Liver (tissue), 9 donors: ENCODE results near the gene PTPRN2. TPM values are rescaled to one million over a fixed set of nuclear protein-coding genes. Genes with fewer than 3 reads are reported as not detected.

Experiments used
- DNase-seq: peaks from one replicate; pipeline ENCODE4 v3.0.0-alpha.2; 2017; ENCODE audit warnings: low spot score
- H3K27ac ChIP-seq, 2 donors: one replicate each; pipeline ENCODE4 v1.7.0; 2013; ENCODE audit warnings: inconsistent platforms in 2 of 2, low read length in 2 of 2, control low read depth in 1 of 2, low read depth in 1 of 2, mild to moderate bottlenecking in 1 of 2
- H3K27me3 ChIP-seq, 4 donors: one replicate each; pipeline versions ENCODE4 v1.6.1 to v1.7.0; 2013; ENCODE audit warnings: low read length in 3 of 4, inconsistent platforms in 1 of 4, mild to moderate bottlenecking in 1 of 4, moderate library complexity in 1 of 4; ENCODE audit not compliant: control insufficient read depth in 4 of 4, insufficient read depth in 4 of 4
- H3K36me3 ChIP-seq, 4 donors: one replicate each; pipeline versions ENCODE4 v1.6.1 to v1.7.0; 2013; ENCODE audit warnings: low read length in 3 of 4, mild to moderate bottlenecking in 3 of 4, low read depth in 1 of 4, moderate library complexity in 1 of 4; ENCODE audit not compliant: control insufficient read depth in 4 of 4, insufficient read depth in 3 of 4
- H3K4me1 ChIP-seq, 4 donors: one replicate each; pipeline versions ENCODE4 v1.6.1 to v1.7.0; 2013; ENCODE audit warnings: low read length in 3 of 4, mild to moderate bottlenecking in 3 of 4, moderate library complexity in 1 of 4; ENCODE audit not compliant: control insufficient read depth in 4 of 4, insufficient read depth in 4 of 4
- H3K4me3 ChIP-seq, 3 donors: one replicate each; pipeline versions ENCODE4 v1.6.1 to v1.7.0; 2013; ENCODE audit warnings: low read length in 3 of 3, control low read depth in 1 of 3, low read depth in 1 of 3, mild to moderate bottlenecking in 1 of 3
- H3K9ac ChIP-seq, 2 donors: one replicate each; pipeline ENCODE4 v1.7.0; 2013; ENCODE audit warnings: low read length in 2 of 2, mild to moderate bottlenecking in 2 of 2, moderate library complexity in 2 of 2, control low read depth in 1 of 2, low read depth in 1 of 2
- H3K9me3 ChIP-seq, 4 donors: one replicate each; pipeline versions ENCODE4 v1.6.1 to v1.7.0; 2013; ENCODE audit warnings: low read length in 3 of 4; ENCODE audit not compliant: control insufficient read depth in 4 of 4
- EGR1 ChIP-seq, 2 donors: IDR thresholded peaks; 2 replicates each; pipeline ENCODE4 v1.6.1; 2016 to 2018; ENCODE audit warnings: antibody characterized with exemption in 2 of 2, low read depth in 2 of 2
- FOXA1 ChIP-seq: IDR thresholded peaks from 2 replicates; pipeline ENCODE4 v1.6.1; 2016; ENCODE audit warnings: antibody characterized with exemption
- FOXA2 ChIP-seq: IDR thresholded peaks from 2 replicates; pipeline ENCODE4 v1.6.1; 2016; ENCODE audit warnings: antibody characterized with exemption
- GABPA ChIP-seq, 2 donors: IDR thresholded peaks in 1 of 2; conservative IDR thresholded peaks in 1 of 2; 2 replicates each; pipeline ENCODE4 v1.6.1; 2016; ENCODE audit warnings: antibody characterized with exemption in 2 of 2, mild to moderate bottlenecking in 1 of 2, moderate library complexity in 1 of 2
- HNF4A ChIP-seq, 2 donors: conservative IDR thresholded peaks; 2 replicates each; pipeline ENCODE4 v1.6.1; 2016; ENCODE audit warnings: antibody characterized with exemption in 2 of 2, mild to moderate bottlenecking in 2 of 2
- HNF4G ChIP-seq: IDR thresholded peaks from 2 replicates; pipeline ENCODE4 v1.6.1; 2016; ENCODE audit warnings: antibody characterized with exemption
- JUND ChIP-seq, 2 donors: IDR thresholded peaks; 2 replicates each; pipeline ENCODE4 v1.6.1; 2016; ENCODE audit warnings: antibody characterized with exemption in 2 of 2
- NR2F2 ChIP-seq: IDR thresholded peaks from 2 replicates; pipeline ENCODE4 v1.6.1; 2016; ENCODE audit warnings: antibody characterized with exemption
- RAD21 ChIP-seq, 2 donors: IDR thresholded peaks; 2 replicates each; pipeline ENCODE4 v1.6.1; 2016; ENCODE audit warnings: antibody characterized with exemption in 2 of 2, mild to moderate bottlenecking in 2 of 2
- RXRA ChIP-seq, 2 donors: IDR thresholded peaks; 2 replicates each; pipeline ENCODE4 v1.6.1; 2017 to 2018; ENCODE audit warnings: antibody characterized with exemption in 2 of 2, mild to moderate bottlenecking in 1 of 2
- SP1 ChIP-seq: IDR thresholded peaks from 2 replicates; pipeline ENCODE4 v1.6.1; 2018; ENCODE audit warnings: antibody characterized with exemption, mild to moderate bottlenecking
- YY1 ChIP-seq: IDR thresholded peaks from 2 replicates; pipeline ENCODE4 v1.6.1; 2016; ENCODE audit warnings: antibody characterized with exemption, mild to moderate bottlenecking
- WGBS: extraction: QIAGEN DNeasy Blood & Tissue Kit; methylation state at CpG from one replicate; pipeline ENCODE4 v1.1.7; 2013; 5-methylcytosine and 5-hydroxymethylcytosine counted together
- polyA plus RNA-seq, 2 donors: library from polyadenylated mRNA; stranded (reverse) in 1 of 2; unstranded in 1 of 2; fragments of 200-250 nt in 1 of 2; fragments of >200 nt in 1 of 2; fragmentation: Nextera tagmentation in 1 of 2; extraction: Ambion mirVana in 1 of 2; gene quantifications; one replicate each; pipeline versions ENCODE4 v1.2.1 to v1.2.3, GENCODE V29; 2013 to 2015
- total RNA-seq, 2 donors: library from RNA; depleted of rRNA; stranded (reverse); fragments of >200 nt; gene quantifications; one replicate each; pipeline ENCODE4 v1.2.3, GENCODE V29; 2014
- TF ChIP-seq, protein P1 (sequence below): fragments of 150-350 bp; IDR thresholded peaks from 2 replicates; pipeline ENCODE4 v1.5.1; 2017; ENCODE audit warnings: improper control_type of control experiment, low read depth, low read length; ENCODE audit not compliant: missing input control
- TF ChIP-seq, protein P2 (sequence below): IDR thresholded peaks from 2 replicates; pipeline ENCODE4 v1.6.1; 2016; ENCODE audit warnings: antibody characterized with exemption, mild to moderate bottlenecking
- TF ChIP-seq, protein P3 (sequence below): IDR thresholded peaks from 2 replicates; pipeline ENCODE4 v1.6.1; 2016; ENCODE audit warnings: antibody characterized with exemption
- TF ChIP-seq, protein P4 (sequence below): IDR thresholded peaks from 2 replicates; pipeline ENCODE4 v1.6.1; 2016; ENCODE audit warnings: antibody characterized with exemption
- TF ChIP-seq, protein P5 (sequence below): IDR thresholded peaks from 2 replicates; pipeline ENCODE4 v1.6.1; 2016; ENCODE audit warnings: antibody characterized with exemption
- donor health status: healthy.
- donor health status: healthy.
- donor health status: healthy.
- donor health status: healthy.
- donor health status: healthy.

The PTPRN2 gene
- total and polyA plus RNA-seq, 4 donors = 0.75 to 1.9 (median 1.1) TPM

DNA sequence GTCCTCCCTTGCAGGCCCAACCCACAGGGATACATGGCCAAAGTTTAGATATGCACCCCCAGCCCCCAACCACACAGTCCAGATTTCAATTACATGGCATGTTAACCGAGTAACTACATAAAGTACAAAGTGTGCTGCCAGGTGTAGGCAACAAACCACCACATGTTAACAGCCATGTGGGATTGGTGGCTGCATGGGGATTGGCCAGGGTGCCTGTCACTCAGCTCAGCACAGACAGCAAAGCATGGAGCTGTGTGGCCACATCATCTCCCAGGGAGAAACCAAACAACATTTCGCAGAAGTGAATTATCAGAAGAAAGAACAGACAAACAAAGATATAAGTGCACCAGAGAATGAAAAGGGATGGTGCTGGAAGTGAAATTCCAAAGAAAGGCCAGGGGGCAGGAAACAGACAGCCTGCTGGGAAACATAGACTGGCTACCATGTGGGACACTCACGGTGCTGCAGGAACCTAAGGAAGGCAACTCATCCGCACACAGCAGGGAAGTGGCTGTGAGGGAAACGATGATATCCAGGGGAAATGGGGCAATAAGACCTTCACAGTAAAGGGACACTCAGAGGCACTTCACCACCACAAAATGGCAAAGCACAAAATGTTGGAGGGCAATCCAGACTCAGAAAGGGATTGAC, 171.2 kb downstream of the PTPRN2 start:
- 68% methylated on average over 5 of the region's 5 CpGs for WGBS
- Histone ChIP-seq H3K4me1 (no peaks in the 10 kb centered on the region), H3K27ac (no peak overlapping the region), H3K9me3 (peaks cover 0 to 7% (median 0%) of the 10 kb centered on the region in 4 donors), H3K27me3 (no peaks in the 10 kb centered on the region), H3K4me3 (no peak overlapping the region), H3K36me3 (no peaks in the 10 kb centered on the region), H3K9ac (no peak overlapping the region)
- no peak for DNase-seq
- TF ChIP-seq NR2F2 (peak; percentile 29), GABPA (IDR thresholded peaks at IDR 0.05 in 1 of 2, conservative IDR thresholded peaks at IDR 0.05 in 1 of 2) (no peak), RAD21 (IDR thresholded peaks at IDR 0.05) (no peak), RXRA (IDR thresholded peaks at IDR 0.05) (no peak), EGR1 (IDR thresholded peaks at IDR 0.05; ENCODE audit: low read depth in 2 of 2) (no peak)
- TF ChIP-seq, protein P1, sequence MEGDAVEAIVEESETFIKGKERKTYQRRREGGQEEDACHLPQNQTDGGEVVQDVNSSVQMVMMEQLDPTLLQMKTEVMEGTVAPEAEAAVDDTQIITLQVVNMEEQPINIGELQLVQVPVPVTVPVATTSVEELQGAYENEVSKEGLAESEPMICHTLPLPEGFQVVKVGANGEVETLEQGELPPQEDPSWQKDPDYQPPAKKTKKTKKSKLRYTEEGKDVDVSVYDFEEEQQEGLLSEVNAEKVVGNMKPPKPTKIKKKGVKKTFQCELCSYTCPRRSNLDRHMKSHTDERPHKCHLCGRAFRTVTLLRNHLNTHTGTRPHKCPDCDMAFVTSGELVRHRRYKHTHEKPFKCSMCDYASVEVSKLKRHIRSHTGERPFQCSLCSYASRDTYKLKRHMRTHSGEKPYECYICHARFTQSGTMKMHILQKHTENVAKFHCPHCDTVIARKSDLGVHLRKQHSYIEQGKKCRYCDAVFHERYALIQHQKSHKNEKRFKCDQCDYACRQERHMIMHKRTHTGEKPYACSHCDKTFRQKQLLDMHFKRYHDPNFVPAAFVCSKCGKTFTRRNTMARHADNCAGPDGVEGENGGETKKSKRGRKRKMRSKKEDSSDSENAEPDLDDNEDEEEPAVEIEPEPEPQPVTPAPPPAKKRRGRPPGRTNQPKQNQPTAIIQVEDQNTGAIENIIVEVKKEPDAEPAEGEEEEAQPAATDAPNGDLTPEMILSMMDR = no peak
- TF ChIP-seq, protein P2, sequence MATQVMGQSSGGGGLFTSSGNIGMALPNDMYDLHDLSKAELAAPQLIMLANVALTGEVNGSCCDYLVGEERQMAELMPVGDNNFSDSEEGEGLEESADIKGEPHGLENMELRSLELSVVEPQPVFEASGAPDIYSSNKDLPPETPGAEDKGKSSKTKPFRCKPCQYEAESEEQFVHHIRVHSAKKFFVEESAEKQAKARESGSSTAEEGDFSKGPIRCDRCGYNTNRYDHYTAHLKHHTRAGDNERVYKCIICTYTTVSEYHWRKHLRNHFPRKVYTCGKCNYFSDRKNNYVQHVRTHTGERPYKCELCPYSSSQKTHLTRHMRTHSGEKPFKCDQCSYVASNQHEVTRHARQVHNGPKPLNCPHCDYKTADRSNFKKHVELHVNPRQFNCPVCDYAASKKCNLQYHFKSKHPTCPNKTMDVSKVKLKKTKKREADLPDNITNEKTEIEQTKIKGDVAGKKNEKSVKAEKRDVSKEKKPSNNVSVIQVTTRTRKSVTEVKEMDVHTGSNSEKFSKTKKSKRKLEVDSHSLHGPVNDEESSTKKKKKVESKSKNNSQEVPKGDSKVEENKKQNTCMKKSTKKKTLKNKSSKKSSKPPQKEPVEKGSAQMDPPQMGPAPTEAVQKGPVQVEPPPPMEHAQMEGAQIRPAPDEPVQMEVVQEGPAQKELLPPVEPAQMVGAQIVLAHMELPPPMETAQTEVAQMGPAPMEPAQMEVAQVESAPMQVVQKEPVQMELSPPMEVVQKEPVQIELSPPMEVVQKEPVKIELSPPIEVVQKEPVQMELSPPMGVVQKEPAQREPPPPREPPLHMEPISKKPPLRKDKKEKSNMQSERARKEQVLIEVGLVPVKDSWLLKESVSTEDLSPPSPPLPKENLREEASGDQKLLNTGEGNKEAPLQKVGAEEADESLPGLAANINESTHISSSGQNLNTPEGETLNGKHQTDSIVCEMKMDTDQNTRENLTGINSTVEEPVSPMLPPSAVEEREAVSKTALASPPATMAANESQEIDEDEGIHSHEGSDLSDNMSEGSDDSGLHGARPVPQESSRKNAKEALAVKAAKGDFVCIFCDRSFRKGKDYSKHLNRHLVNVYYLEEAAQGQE = no peak

DNA sequence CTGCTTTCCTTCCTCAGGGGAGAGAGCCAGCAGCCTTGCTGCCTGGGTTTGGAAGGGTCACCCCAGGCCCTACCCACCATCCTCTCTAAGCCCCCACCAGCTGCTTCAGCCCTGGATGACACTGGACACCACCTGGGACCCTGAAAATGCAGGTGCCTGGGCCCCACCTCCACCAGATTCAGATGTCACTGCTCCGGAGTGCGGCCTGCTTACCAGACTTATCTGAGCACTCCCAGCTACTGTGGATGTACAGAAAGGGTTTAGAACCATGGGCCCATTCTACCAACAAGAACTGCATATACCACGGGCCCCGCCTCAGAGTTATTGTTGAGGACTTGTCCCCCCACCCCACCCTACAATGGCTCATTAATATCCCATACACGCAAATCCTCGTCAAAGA, 172.3 kb downstream of the PTPRN2 start:
- WGBS = 96% methylated on average over 6 of the region's 6 CpGs
- no peak for DNase-seq
- Histone ChIP-seq H3K36me3 (no peaks in the 10 kb centered on the region), H3K27me3 (no peaks in the 10 kb centered on the region), H3K9me3 (peaks cover 0 to 7% (median 0%) of the 10 kb centered on the region in 4 donors), H3K4me1 (no peaks in the 10 kb centered on the region), H3K9ac (no peak overlapping the region), H3K4me3 (no peak overlapping the region), H3K27ac (no peak overlapping the region)
- TF ChIP-seq SP1 (no peak), JUND (IDR thresholded peaks at IDR 0.05) (no peak), HNF4A (conservative IDR thresholded peaks at IDR 0.05) (no peak), RAD21 (IDR thresholded peaks at IDR 0.05) (no peak), RXRA (IDR thresholded peaks at IDR 0.05) (no peak), YY1 (no peak), HNF4G (no peak), FOXA2 (no peak), EGR1 (IDR thresholded peaks at IDR 0.05; ENCODE audit: low read depth in 2 of 2) (no peak), GABPA (IDR thresholded peaks at IDR 0.05 in 1 of 2, conservative IDR thresholded peaks at IDR 0.05 in 1 of 2) (no peak), FOXA1 (no peak), NR2F2 (no peak)
- TF ChIP-seq, protein P3, sequence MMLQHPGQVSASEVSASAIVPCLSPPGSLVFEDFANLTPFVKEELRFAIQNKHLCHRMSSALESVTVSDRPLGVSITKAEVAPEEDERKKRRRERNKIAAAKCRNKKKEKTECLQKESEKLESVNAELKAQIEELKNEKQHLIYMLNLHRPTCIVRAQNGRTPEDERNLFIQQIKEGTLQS = no peak
- TF ChIP-seq, protein P2 = no peak
- TF ChIP-seq, protein P1 = no peak
- TF ChIP-seq, protein P4, sequence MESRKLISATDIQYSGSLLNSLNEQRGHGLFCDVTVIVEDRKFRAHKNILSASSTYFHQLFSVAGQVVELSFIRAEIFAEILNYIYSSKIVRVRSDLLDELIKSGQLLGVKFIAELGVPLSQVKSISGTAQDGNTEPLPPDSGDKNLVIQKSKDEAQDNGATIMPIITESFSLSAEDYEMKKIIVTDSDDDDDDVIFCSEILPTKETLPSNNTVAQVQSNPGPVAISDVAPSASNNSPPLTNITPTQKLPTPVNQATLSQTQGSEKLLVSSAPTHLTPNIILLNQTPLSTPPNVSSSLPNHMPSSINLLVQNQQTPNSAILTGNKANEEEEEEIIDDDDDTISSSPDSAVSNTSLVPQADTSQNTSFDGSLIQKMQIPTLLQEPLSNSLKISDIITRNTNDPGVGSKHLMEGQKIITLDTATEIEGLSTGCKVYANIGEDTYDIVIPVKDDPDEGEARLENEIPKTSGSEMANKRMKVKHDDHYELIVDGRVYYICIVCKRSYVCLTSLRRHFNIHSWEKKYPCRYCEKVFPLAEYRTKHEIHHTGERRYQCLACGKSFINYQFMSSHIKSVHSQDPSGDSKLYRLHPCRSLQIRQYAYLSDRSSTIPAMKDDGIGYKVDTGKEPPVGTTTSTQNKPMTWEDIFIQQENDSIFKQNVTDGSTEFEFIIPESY = no peak
- TF ChIP-seq, protein P5, sequence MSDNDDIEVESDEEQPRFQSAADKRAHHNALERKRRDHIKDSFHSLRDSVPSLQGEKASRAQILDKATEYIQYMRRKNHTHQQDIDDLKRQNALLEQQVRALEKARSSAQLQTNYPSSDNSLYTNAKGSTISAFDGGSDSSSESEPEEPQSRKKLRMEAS = no peak
